GM23248 (cell line): Measurements from ENCODE around the gene RABEP1. TPM values are rescaled to one million over a fixed set of nuclear protein-coding genes. Genes with fewer than 3 reads are reported as not detected.
A peak's percentile ranks its signal among the peaks of the same experiment; 100 is the strongest.
"Not testable (repeated sequence)": the region's sequence is repeated elsewhere in the genome, so short reads cannot be mapped to it uniquely, and the experiment has no call there.

Experiments
- DNase-seq: peaks from one replicate; pipeline ENCODE4 v3.0.0-alpha.2; 2015
- H2AFZ ChIP-seq: fragments of 200-600 bp; sonication (generic); 2 replicates; pipeline ENCODE4 v1.6.1; 2016; ENCODE audit warnings: antibody characterized with exemption
- H3F3A ChIP-seq: fragments of 200-600 bp; sonication (generic); 2 replicates; pipeline ENCODE4 v1.6.1; 2016; ENCODE audit warnings: mild to moderate bottlenecking, antibody characterized with exemption, mixed run types; ENCODE audit not compliant: insufficient read depth
- H3K27ac ChIP-seq: fragments of 200-600 bp; sonication (generic); 2 replicates; pipeline ENCODE4 v1.5.1; 2016; ENCODE audit warnings: mild to moderate bottlenecking
- H3K27me3 ChIP-seq: fragments of 200-600 bp; sonication (generic); replicated peaks from 2 replicates; pipeline ENCODE4 v1.6.1; 2016; ENCODE audit warnings: mild to moderate bottlenecking; ENCODE audit not compliant: insufficient read depth
- H3K36me3 ChIP-seq: fragments of 200-600 bp; sonication (generic); 2 replicates; pipeline ENCODE4 v1.6.1; 2016; ENCODE audit warnings: low read depth, mild to moderate bottlenecking
- H3K4me1 ChIP-seq: fragments of 200-600 bp; sonication (generic); 2 replicates; pipeline ENCODE4 v1.6.1; 2016; ENCODE audit warnings: mild to moderate bottlenecking; ENCODE audit not compliant: insufficient read depth
- H3K4me2 ChIP-seq: fragments of 200-600 bp; sonication (generic); one replicate; pipeline ENCODE4 v1.6.1; 2016; ENCODE audit warnings: mild to moderate bottlenecking; ENCODE audit not compliant: unreplicated experiment
- H3K4me3 ChIP-seq: fragments of 200-600 bp; sonication (generic); 2 replicates; pipeline ENCODE4 v1.5.1; 2016; ENCODE audit warnings: mild to moderate bottlenecking
- H3K79me2 ChIP-seq: fragments of 200-600 bp; sonication (generic); 2 replicates; pipeline ENCODE4 v1.6.1; 2016; ENCODE audit warnings: mild to moderate bottlenecking; ENCODE audit not compliant: insufficient read depth
- H3K9ac ChIP-seq: fragments of 200-600 bp; sonication (generic); 2 replicates; pipeline ENCODE4 v1.6.1; 2016; ENCODE audit warnings: mild to moderate bottlenecking
- H3K9me2 ChIP-seq: fragments of 200-600 bp; sonication (generic); 2 replicates; pipeline ENCODE4 v1.6.1; 2016; ENCODE audit warnings: mixed run types, mild to moderate bottlenecking, moderate library complexity; ENCODE audit not compliant: insufficient read depth
- H3K9me3 ChIP-seq: fragments of 200-600 bp; sonication (generic); one replicate; pipeline ENCODE4 v1.6.1; 2017; ENCODE audit warnings: low read depth
- H4K20me1 ChIP-seq: fragments of 200-600 bp; sonication (generic); 2 replicates; pipeline ENCODE4 v1.6.0; 2016; ENCODE audit not compliant: insufficient read depth
- EZH2 ChIP-seq: fragments of 200-600 bp; sonication (generic); IDR thresholded peaks from 2 replicates; pipeline ENCODE4 v1.6.1; 2018; ENCODE audit warnings: antibody characterized with exemption, mild to moderate bottlenecking; ENCODE audit not compliant: insufficient read depth, poor library complexity, severe bottlenecking
- EZH2phosphoT487 ChIP-seq: fragments of 200-600 bp; sonication (generic); IDR thresholded peaks from 2 replicates; pipeline ENCODE4 v1.6.1; 2018; ENCODE audit warnings: antibody characterized with exemption, moderate library complexity, mild to moderate bottlenecking, low read depth; ENCODE audit not compliant: insufficient read depth
- WGBS, 2 experiments: methylation state at CpG; one replicate each; pipeline ENCODE4 v1.1.6; 2015 to 2017; ENCODE audit warnings: low lambda C conversion rate in 2 of 2, low coverage in 1 of 2; ENCODE audit errors: missing lambda C conversion rate in 2 of 2; 5-methylcytosine and 5-hydroxymethylcytosine counted together
- in situ Hi-C: fragments of 300-500 bp; cut with MboI; formaldehyde crosslinking; loops from 2 replicates; pipeline ENCODE4 v1.15.0; 2020
- polyA plus RNA-seq: library from polyadenylated mRNA; unstranded; fragments of >200 nt; fragmentation: Nextera tagmentation; extraction: Ambion mirVana; gene quantifications from 2 replicates; pipeline ENCODE4 v1.2.1, GENCODE V29; 2016
- total RNA-seq: library from RNA; depleted of rRNA; stranded (reverse); fragments of >200 nt; shearing (Covaris generic); gene quantifications from 2 replicates; pipeline ENCODE4 v1.2.3, GENCODE V29; 2014

The RABEP1 gene
- total and polyA plus RNA-seq, 2 experiments from 2014 or later: 26.3 to 33.6 TPM

GRCh38 chr17:5237541-5238016 lies 44.5 kb upstream of the RABEP1 start:
- DNase-seq: peak; percentile 65
- no peaks in the 10 kb centered on the region for H3F3A ChIP-seq
- H3K4me2 ChIP-seq: no peak overlapping the region
- H3K27me3 ChIP-seq: no peaks in the 10 kb centered on the region
- no peak overlapping the region for H3K27ac ChIP-seq
- H3K9me3 ChIP-seq: no peaks in the 10 kb centered on the region
- H3K9ac ChIP-seq: no peak overlapping the region
- 40 to 42% methylated on average over 6 of the region's 6 CpGs for WGBS, 2 experiments
- H3K79me2 ChIP-seq: no peaks in the 10 kb centered on the region
- TF ChIP-seq EZH2 (no peak), EZH2phosphoT487 (no peak)
- H3K4me1 ChIP-seq: no peaks in the 10 kb centered on the region
- no peaks in the 10 kb centered on the region for H3K36me3 ChIP-seq
- no peak overlapping the region for H3K4me3 ChIP-seq
- H2AFZ ChIP-seq: no peak overlapping the region
- in situ Hi-C loops: no loop called here
- H3K9me2 ChIP-seq: no peaks in the 10 kb centered on the region
- H4K20me1 ChIP-seq: no peaks in the 10 kb centered on the region

GRCh38 chr17:5238333-5238732 lies 43.8 kb upstream of the RABEP1 start:
- Histone ChIP-seq H3F3A (no peaks in the 10 kb centered on the region), H3K4me1 (no peaks in the 10 kb centered on the region), H3K9ac (no peak overlapping the region), H3K79me2 (no peaks in the 10 kb centered on the region), H3K4me3 (no peak overlapping the region), H3K27ac (no peak overlapping the region), H3K4me2 (no peak overlapping the region), H2AFZ (no peak overlapping the region), H4K20me1 (no peaks in the 10 kb centered on the region), H3K9me2 (no peaks in the 10 kb centered on the region), H3K9me3 (no peaks in the 10 kb centered on the region), H3K27me3 (no peaks in the 10 kb centered on the region), H3K36me3 (no peaks in the 10 kb centered on the region)
- no peak for TF ChIP-seq EZH2phosphoT487
- TF ChIP-seq EZH2: no peak
- in situ Hi-C loops: no loop called here
- WGBS, 2 experiments: 38 to 44% methylated on average over 4 of the region's 4 CpGs
- DNase-seq: no peak

GRCh38 chr17:5239769-5240168 lies 42.3 kb upstream of the RABEP1 start:
- WGBS, 2 experiments: 65 to 67% methylated on average over 7 of the region's 7 CpGs

GRCh38 chr17:5241861-5242671 lies 40.0 kb upstream of the RABEP1 start:
- Histone ChIP-seq H3K9ac (no peak overlapping the region), H2AFZ (no peak overlapping the region), H3K4me1 (no peaks in the 10 kb centered on the region), H3K79me2 (no peaks in the 10 kb centered on the region), H3K4me2 (no peak overlapping the region), H3K9me2 (no peaks in the 10 kb centered on the region), H3K36me3 (no peaks in the 10 kb centered on the region), H3K4me3 (no peak overlapping the region), H3K9me3 (no peaks in the 10 kb centered on the region), H3F3A (no peaks in the 10 kb centered on the region), H3K27me3 (no peaks in the 10 kb centered on the region), H3K27ac (no peak overlapping the region), H4K20me1 (no peaks in the 10 kb centered on the region)
- 54 to 57% methylated on average over 10 of the region's 10 CpGs for WGBS, 2 experiments
- TF ChIP-seq EZH2phosphoT487 (no peak), EZH2 (no peak)
- DNase-seq: no peak
- in situ Hi-C loops: no loop called here

More at GRCh38 chr17:5239769-5240168, 42.3 kb upstream of the RABEP1 start:
- H3F3A ChIP-seq, H3K9me2 ChIP-seq, in situ Hi-C loops, H3K9ac ChIP-seq, H4K20me1 ChIP-seq, DNase-seq, H3K27me3 ChIP-seq, H3K4me3 ChIP-seq, H3K79me2 ChIP-seq, H3K27ac ChIP-seq, H3K9me3 ChIP-seq, H3K4me2 ChIP-seq, H2AFZ ChIP-seq, H3K36me3 ChIP-seq, H3K4me1 ChIP-seq: not testable (repeated sequence)

- no peaks in the 10 kb centered on the region for H4K20me1 ChIP-seq
- in situ Hi-C loops: no loop called here
- no peak overlapping the region for H2AFZ ChIP-seq
- no peaks in the 10 kb centered on the region for H3F3A ChIP-seq
- H3K9ac ChIP-seq: no peak overlapping the region
- no peaks in the 10 kb centered on the region for H3K9me2 ChIP-seq
- H3K79me2 ChIP-seq: no peaks in the 10 kb centered on the region
- TF ChIP-seq EZH2phosphoT487: no peak
- TF ChIP-seq EZH2: no peak
- no peak overlapping the region for H3K4me2 ChIP-seq
- DNase-seq: no peak
- 86 to 88% methylated on average over 8 of the region's 8 CpGs for WGBS, 2 experiments
- no peak overlapping the region for H3K4me3 ChIP-seq
- H3K36me3 ChIP-seq: no peaks in the 10 kb centered on the region
- no peaks in the 10 kb centered on the region for H3K27me3 ChIP-seq
- H3K27ac ChIP-seq: no peak overlapping the region
- no peaks in the 10 kb centered on the region for H3K9me3 ChIP-seq
- H3K4me1 ChIP-seq: no peaks in the 10 kb centered on the region
Observed at GRCh38 chr17:5247621-5248020, 34.5 kb upstream of the RABEP1 start.
